ENCODE results near the gene NEFH.

DNA sequence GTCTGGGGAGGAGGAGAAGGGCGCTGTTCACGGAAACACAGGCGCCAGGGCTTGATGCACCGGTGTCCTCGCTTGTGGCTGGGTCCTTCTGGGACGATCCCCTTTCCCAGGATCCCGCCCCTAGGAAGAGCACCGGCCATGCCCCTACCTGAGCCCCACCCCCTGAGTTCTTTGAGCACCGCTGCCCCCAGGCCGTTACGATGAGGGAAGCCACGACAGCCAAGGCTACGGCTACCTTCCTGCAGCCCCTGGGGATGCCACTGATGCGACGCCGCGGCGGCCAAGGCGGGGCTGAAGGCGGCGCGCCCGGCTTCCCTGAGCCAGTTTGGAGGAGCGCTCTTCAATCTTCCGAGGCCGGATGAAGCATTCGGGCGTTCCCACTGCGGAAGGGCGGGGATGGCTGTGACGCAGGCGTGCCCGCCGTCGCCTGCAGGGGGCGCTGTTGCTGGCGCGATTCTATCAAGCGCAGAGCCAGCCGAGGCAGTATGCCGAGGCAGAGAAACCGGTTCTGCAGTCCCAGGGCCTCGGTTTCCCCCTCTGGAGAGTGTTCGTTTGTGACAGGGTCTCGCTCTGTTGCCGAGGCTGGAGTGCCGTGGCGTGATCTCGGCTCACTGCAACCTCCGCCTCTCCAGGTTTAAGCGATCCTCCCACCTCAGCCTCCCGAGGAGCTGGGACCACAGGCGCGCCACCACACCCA is 9.7 kb upstream of the NEFH start:
- TF ChIP-seq, protein P1, sequence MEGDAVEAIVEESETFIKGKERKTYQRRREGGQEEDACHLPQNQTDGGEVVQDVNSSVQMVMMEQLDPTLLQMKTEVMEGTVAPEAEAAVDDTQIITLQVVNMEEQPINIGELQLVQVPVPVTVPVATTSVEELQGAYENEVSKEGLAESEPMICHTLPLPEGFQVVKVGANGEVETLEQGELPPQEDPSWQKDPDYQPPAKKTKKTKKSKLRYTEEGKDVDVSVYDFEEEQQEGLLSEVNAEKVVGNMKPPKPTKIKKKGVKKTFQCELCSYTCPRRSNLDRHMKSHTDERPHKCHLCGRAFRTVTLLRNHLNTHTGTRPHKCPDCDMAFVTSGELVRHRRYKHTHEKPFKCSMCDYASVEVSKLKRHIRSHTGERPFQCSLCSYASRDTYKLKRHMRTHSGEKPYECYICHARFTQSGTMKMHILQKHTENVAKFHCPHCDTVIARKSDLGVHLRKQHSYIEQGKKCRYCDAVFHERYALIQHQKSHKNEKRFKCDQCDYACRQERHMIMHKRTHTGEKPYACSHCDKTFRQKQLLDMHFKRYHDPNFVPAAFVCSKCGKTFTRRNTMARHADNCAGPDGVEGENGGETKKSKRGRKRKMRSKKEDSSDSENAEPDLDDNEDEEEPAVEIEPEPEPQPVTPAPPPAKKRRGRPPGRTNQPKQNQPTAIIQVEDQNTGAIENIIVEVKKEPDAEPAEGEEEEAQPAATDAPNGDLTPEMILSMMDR (IDR thresholded peaks at IDR 0.05): peak; percentile 99
- no peak for TF ChIP-seq EZH2phosphoT487 (IDR thresholded peaks at IDR 0.05)
